ENCODE data around the gene PDGFD. TPM values are rescaled to one million over a fixed set of nuclear protein-coding genes. Genes with fewer than 3 reads are reported as not detected.

The PDGFD gene
- total RNA-seq, 1 donor, result 6.9 TPM

DNA sequence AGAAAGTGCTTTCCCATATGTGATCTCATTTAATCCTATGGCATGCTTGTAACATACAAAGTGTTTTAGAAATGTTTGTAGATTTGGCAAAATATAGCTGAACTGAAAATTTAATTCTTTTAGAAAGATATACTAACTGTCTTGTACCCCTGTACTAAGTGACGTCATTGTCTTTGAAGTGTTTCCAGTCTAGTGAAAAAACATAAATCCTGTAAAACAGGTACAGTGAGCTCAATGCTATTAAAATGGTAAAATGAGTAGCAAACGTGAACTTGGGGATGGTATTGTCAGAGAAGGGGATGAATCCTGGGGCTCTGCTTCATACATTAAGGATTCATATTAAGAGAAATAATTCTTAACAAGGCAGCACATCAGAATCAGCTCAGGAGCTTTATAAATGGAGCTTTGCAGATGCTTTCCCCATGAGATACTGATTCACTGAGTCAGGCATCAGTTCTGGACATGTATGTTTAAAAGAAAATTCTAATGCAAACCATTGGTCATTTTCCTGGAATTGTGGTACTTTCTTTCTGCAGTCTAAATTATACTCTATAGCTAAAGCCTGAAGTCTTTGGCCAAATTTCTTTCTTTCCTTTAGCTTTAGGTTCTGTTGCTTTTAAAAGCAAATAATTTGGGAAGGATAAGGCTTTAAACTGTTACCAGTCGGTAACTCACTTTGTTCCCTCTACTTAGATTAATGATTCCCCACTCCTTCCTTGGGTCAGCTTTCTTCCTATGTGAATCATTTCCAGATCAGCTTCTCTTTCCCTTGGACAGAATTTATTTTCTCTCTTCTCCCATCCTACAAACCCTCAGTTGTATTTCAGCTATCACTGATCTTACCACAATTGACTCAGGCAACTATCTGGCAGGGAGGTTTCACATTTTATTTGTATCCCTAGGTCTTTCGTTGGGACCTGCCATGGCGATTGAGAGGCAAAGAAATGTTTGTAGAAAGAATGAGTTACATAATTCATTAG, 185.0 kb downstream of the PDGFD start:
- no peak overlapping the region for H3K4me3 ChIP-seq (ENCODE audit: low read depth, low read length)
- DNase-seq (ENCODE audit: low read depth), result no peak
- TF ChIP-seq, protein P1, sequence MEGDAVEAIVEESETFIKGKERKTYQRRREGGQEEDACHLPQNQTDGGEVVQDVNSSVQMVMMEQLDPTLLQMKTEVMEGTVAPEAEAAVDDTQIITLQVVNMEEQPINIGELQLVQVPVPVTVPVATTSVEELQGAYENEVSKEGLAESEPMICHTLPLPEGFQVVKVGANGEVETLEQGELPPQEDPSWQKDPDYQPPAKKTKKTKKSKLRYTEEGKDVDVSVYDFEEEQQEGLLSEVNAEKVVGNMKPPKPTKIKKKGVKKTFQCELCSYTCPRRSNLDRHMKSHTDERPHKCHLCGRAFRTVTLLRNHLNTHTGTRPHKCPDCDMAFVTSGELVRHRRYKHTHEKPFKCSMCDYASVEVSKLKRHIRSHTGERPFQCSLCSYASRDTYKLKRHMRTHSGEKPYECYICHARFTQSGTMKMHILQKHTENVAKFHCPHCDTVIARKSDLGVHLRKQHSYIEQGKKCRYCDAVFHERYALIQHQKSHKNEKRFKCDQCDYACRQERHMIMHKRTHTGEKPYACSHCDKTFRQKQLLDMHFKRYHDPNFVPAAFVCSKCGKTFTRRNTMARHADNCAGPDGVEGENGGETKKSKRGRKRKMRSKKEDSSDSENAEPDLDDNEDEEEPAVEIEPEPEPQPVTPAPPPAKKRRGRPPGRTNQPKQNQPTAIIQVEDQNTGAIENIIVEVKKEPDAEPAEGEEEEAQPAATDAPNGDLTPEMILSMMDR (IDR thresholded peaks at IDR 0.05; ENCODE audit: insufficient read depth, low read depth, low read length), result no peak

DNA sequence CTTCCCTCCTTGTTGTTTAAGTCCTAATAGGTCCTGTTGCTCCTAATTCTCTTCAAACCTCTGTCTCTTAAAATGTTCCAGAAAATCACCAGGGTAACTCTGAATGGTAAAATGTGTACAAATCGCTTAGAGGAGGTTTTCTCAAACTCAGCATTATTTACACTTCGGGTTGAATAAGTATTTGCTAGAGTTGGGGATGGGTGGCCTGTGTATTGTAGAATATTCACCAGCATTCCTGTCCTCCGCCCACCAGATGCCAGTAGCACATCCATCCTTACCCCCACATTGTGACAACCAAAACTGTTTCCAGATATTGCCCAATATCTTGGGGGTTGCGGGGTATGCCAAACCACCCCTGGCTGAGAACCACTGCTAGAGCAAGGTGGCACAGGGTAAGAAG, 191.9 kb downstream of the PDGFD start:
- TF ChIP-seq, protein P1 (IDR thresholded peaks at IDR 0.05; ENCODE audit: insufficient read depth, low read depth, low read length), result no peak
- no peak for DNase-seq (ENCODE audit: low read depth)
- H3K4me3 ChIP-seq (ENCODE audit: low read depth, low read length), result no peak overlapping the region

DNA sequence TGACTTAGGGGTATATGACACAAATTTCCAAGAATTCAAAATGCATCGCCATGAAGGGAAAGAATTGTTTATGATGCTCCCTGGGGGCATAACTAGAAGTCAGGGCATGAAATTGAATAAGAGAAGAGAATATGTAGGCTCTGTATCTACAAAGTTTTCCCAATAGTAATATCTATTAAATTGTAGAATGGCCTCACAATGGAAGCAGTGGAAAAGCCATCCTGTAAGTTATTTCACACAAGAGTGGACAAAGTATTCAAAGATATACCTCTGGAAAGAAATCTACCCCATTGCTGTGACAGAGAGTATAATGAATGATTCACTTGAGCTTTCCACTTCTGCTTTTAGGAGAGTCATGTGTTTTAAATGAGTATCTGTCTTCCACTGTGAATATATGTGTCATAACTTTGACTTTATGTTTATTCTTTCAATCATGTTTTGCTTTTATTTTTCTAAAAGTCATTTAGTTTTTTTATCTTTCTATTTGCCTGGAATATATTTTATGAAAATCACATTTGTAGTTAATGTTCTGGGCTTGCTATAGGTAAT, 193.2 kb downstream of the PDGFD start:
- no peak overlapping the region for H3K4me3 ChIP-seq (ENCODE audit: low read depth, low read length)
- no peak for DNase-seq (ENCODE audit: low read depth)
- TF ChIP-seq, protein P1 (IDR thresholded peaks at IDR 0.05; ENCODE audit: insufficient read depth, low read depth, low read length), result no peak

DNA sequence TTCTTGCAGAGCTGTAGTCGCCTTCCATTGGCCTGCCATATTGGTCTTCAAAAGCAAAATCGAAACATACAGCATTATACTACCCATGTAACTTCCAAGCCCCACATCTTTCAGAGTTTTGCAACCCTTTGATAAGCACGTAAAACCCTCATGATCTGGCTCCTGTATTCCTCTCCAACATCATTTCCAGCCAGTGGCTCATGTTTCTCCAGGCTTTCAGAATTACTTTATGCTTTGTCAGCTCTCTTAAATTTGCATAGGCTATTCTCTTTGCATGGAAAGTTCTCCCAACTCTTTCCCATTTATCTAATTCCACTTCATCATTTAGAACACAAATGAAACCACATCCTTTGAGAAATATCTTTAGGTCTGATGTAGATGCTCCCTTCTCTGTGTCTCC, 195.3 kb downstream of the PDGFD start:
- no peak for DNase-seq (ENCODE audit: low read depth)
- no peak overlapping the region for H3K4me3 ChIP-seq (ENCODE audit: low read depth, low read length)
- TF ChIP-seq, protein P1 (IDR thresholded peaks at IDR 0.05; ENCODE audit: insufficient read depth, low read depth, low read length), result no peak

DNA sequence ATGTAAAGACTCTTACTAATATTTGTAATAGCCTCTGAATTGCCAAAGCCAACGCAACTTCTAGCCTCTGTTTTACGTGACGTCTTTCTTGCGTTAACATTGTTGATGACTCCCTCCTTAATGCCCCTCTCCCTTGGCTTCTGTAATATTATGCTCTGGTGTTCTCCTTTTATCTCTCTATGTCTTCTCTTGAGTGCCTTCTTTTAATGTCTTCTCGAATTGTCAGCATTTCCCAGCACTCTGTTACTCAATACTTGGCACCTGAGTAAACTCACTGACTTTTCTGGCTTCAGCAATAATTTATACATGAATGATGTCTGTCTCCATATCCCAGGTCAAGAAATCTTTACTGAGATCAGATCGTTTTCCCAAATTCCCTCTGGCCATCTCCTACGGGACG, 196.0 kb downstream of the PDGFD start:
- no peak overlapping the region for H3K4me3 ChIP-seq (ENCODE audit: low read depth, low read length)
- TF ChIP-seq, protein P1 (IDR thresholded peaks at IDR 0.05; ENCODE audit: insufficient read depth, low read depth, low read length), result no peak
- DNase-seq (ENCODE audit: low read depth), result no peak

DNA sequence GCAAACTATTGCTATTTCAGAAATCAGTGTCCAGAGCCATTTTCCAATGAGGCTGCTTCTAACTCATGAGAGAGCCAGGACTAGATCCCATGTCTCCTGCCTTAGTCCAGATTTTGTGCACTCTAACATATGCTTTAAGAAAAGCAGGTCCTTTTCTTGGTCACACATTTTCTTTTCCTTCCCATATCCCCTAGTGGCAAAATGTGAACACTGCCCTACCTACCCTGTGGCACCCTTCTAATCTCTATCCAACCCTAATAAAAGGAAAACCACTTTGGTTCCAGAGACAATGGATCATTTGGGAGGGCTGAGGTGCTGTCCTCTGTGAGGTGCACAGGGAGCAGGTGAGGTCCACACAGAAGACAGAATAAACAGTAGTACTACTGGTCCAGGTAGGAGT, 199.6 kb downstream of the PDGFD start:
- no peak for DNase-seq (ENCODE audit: low read depth)
- TF ChIP-seq, protein P1 (IDR thresholded peaks at IDR 0.05; ENCODE audit: insufficient read depth, low read depth, low read length), result no peak
- no peak overlapping the region for H3K4me3 ChIP-seq (ENCODE audit: low read depth, low read length)
